HepG2 (cell line): ENCODE data around the gene ZFPL1.

Experiments
- CTCF ChIP-seq: sonication (generic); formaldehyde crosslinking; IDR thresholded peaks from 2 replicates; pipeline ENCODE4 v1.5.0; 2020; ENCODE audit warnings: mild to moderate bottlenecking, missing genetic modification reagents, moderate library complexity
- KLF13 ChIP-seq: sonication (generic); formaldehyde crosslinking; IDR thresholded peaks from 2 replicates; pipeline ENCODE4 v1.4.0; 2020; ENCODE audit warnings: mild to moderate bottlenecking, missing genetic modification reagents

GRCh38 chr11:65045061-65045460 lies 39.0 kb upstream of the ZFPL1 start:
- TF ChIP-seq KLF13 (CRISPR knock-in tag), result no peak
- TF ChIP-seq CTCF (CRISPR knock-in tag), result no peak
